Stimulated activated CD8-positive, alpha-beta memory T cell treated with anti-CD3 and anti-CD28 coated beads, Interleukin-15, amount 100 ng/mL, for 1 hour (primary cell): ENCODE results near the gene ADRB1.

Experiments used
- DNase-seq: peaks from one replicate; pipeline ENCODE4 v3.0.0-alpha.2; 2020; ENCODE audit warnings: low read depth

Gene ADRB1

DNA sequence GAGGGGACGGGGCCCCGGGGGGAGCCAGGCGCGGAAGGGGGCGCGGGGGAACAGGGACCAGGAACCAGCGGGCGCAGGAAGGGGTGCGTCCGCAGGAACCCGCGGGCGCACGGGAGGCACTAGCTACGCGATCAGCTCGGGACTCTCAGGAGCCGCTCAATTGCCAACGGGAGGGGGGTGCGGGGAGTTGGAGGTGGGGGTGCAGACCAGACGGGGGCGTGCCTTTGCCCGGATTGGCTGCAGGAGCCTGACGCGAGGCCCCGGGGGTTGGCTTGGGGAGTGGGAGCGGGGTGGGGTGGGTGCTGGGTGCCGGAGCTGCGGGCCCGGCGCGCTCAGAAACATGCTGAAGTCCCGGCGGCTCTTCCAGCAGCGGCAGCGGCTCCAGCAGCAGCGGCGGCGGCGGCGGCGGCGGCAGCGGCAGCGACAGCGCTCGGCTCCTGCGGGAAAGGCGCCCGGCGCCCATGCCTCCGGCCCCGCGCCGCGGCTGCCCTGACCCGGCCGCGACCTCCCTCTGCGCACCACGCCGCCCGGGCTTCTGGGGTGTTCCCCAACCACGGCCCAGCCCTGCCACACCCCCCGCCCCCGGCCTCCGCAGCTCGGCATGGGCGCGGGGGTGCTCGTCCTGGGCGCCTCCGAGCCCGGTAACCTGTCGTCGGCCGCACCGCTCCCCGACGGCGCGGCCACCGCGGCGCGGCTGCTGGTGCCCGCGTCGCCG, at the start of gene ADRB1:
Gene ADRB1, plus strand, starts transcription at position 335 of the 715 bp plus-strand sequence. Its CDS starts 267 bp downstream, at position 602.
- DNase-seq, result no peak

- DNase-seq, result no peak
Observed at GRCh38 chr10:113995201-113995600, 48.5 kb upstream of the ADRB1 start.

DNA sequence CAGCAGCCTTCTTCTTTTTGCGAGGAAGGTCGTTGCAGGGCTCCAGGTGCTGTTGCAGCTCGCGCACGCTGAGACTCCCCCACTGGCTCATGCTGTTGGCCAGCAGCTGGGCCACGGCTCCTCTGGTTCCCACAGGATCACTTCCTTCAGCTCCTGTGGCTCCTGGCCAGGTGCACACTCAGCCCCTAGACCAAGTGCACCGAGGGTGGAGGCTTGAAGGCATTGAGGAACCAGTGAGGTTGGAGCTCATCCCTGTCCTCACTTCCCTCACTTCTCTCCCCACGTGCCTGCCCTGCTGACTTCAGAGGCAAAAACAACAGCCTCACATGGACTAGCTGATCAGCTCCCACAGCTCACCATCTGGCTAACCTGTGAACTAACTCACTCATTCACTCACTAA, 46.2 kb upstream of the ADRB1 start:
- no peak for DNase-seq

GRCh38 chr10:113999531-113999930, 44.1 kb upstream of the ADRB1 start:
- DNase-seq, result no peak

- no peak for DNase-seq
Observed at GRCh38 chr10:114000457-114001010, 43.1 kb upstream of the ADRB1 start.

- DNase-seq, result no peak
Observed at GRCh38 chr10:114002422-114002821, 41.2 kb upstream of the ADRB1 start.

DNA sequence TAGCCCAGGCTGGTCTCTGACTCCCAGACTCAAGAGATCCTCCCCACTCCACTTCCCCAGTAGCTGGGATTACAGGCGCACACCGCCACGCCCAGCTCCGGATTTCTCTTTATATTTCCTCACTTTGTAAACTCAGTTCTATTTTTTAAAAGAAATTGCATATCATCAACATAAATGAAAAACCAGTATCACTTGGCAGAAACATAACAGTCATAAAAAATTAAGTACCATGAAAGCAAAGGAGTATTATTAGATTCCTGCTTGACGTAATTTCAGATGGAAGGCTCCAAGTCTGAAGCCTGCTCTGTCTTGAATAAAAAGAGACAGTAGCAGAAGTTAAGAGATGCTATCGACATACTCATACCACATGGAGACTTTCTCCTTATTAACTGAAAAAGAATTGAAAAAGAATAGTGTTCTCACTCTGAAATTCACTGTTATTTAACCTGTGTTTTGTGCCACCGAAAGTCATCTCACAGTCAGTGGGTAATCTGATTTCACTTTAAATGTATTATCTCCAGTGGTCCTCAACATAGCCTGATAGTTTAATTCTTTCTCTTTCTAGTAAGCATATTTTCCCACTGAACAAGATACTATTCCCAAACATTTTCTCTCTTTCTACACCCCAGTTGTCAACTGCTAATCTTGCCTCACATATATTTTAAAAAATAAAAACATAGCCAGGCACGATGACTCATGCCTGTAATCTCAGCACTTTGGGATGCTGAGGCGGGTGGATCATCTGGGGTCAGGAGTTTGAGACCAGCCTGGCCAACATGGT, 40.3 kb upstream of the ADRB1 start:
- no peak for DNase-seq

- DNase-seq, result no peak
Observed at GRCh38 chr10:114009281-114009996, 34.2 kb upstream of the ADRB1 start.

- no peak for DNase-seq
Observed at GRCh38 chr10:114010316-114010715, 33.4 kb upstream of the ADRB1 start.

- DNase-seq, result no peak
Observed at GRCh38 chr10:114012650-114013049, 31.0 kb upstream of the ADRB1 start.

GRCh38 chr10:114015708-114016107, 28.0 kb upstream of the ADRB1 start:
- DNase-seq, result no peak

DNA sequence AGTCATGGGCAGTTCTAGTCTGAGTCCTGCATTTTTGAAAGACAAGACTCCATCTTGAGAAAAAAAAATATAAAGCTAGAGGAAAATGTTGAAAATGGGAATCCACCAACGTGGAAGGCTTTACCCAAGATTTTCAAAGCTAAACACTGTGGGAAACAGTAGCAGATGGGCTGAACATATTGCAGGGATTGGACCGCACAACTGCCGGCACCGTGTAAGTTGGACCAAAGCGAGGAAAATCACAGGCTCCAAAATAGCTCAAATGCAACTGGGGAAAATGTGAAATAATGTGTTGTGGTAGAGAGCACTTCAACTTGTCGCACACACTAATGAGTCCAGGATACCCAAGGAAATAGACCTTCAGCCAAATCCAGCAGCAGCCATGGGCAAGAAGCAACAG, 26.4 kb upstream of the ADRB1 start:
- no peak for DNase-seq

- DNase-seq, result no peak
Observed at GRCh38 chr10:114017873-114018272, 25.8 kb upstream of the ADRB1 start.

- no peak for DNase-seq
Observed at GRCh38 chr10:114019226-114019625, 24.4 kb upstream of the ADRB1 start.

DNA sequence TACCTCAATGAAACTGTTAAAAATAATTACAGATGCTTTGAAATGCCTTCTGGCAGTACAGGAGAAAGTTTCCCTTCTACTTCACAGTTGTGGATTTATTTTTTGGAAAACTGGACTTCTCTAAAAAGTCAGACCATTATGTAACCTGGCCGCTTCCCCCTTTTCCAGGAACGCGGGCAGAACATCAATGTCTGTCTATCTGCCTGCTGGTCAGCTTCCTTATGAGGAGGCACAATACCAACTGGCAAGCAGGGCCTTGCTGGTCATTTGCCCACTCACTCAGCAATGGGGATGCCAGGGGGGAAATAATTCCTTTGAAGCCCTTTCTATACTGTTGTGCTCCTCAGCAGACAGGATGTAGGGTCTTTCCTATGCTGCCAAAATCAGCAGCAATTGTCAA, 22.5 kb upstream of the ADRB1 start:
- DNase-seq, result no peak

- DNase-seq, result no peak
Observed at GRCh38 chr10:114021717-114022680, 21.7 kb upstream of the ADRB1 start.

DNA sequence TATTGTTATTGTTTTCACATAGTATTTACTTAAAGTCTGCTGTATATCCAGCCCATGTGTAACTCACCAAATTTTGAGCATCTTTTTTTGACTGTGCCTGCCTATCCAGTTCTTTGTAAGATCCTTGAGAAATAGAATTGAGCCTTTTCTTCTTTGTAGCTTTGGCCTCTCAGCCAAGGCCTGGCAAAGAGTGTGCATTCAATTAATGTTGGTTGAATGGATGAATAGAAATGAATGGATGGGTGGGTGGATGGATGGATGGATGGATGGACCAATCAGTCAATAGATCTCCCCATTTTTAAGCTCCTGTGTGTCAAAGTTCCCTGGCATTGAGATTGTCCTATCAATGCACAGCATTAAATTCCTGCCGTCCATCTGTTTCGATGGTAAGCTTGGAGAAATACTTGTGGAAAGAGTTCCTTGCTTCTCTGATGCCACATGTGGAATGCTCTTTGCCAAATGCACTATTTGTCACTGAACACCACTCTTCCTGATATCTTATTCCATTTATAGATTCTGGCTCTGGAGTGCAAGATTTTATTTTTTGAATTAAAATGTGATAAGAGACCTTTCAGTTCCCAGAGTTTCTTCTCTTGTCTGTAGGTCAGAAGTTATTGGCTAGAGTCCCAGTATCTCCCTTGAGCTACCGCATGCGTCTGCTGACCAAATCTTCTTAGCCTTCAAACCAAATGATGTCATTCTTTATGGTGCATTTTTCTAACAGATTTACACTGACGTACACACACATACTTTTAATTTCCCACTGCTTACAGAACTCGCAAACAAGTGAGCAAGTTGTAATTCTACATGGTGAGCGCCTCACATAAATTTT, 20.7 kb upstream of the ADRB1 start:
- no peak for DNase-seq

DNA sequence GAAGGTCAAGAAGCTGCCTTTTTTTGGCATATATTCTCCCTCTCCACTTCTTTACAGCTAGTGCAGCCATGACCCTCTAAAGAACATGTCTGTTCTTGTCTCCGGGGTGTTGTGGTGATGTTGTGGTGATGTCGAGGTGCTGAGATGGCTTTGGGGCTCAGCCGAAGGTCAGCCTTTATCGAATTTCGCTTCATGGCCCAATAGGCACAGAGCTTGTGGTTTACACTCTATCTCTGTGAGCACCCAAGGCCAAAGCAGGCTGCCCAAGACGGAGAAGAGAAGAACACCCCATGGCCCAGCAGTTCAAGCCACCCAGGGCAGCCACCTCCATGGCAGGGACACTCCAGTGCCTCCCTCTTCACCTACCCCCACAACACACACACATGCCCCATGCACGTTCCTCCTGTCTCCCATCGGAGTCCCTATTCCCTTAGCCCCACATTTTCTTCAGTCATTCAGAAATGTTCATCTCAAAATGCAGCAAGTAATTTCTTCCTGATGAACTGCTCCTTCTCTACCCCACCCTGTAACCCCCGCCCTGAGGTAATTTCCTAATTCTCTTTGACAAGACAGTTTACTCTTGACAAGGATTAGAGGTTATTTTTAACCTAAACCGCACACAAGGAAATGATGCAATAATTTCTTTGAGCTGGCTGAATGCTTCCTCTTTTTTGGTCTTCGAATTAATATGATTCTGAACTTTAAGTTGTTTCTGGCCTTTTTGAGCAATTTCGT, 18.6 kb upstream of the ADRB1 start:
- DNase-seq, result no peak

DNA sequence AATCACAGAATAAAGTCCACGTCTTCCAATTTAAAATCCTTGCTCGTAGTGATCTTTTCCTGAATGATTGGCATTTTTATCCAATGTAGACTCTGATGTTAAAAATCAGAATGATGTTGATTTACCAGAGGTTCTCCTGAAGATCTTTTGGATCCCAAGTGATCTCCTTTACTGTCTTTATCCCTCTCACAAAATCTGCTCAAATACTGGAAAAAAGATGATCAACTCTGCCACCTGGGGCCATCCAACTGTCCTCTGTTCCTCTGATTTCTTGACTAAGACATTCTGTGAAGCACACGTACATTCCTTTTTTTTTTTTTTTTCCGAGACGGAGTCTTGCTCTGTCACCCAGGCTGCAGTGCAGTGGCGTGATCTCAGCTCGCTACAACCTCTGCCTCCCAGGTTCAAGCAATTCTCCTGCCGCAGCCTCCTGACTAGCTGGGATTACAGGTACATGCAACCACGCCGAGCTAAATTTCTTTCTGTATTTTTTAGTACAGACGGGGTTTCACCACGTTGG, 18.0 kb upstream of the ADRB1 start:
- no peak for DNase-seq
